ENCODE results near the gene PID1. TPM values are rescaled to one million over a fixed set of nuclear protein-coding genes. Genes with fewer than 3 reads are reported as not detected.

Gene PID1
- total RNA-seq, 1 experiment from 2014 or later, result 2.6 TPM

DNA sequence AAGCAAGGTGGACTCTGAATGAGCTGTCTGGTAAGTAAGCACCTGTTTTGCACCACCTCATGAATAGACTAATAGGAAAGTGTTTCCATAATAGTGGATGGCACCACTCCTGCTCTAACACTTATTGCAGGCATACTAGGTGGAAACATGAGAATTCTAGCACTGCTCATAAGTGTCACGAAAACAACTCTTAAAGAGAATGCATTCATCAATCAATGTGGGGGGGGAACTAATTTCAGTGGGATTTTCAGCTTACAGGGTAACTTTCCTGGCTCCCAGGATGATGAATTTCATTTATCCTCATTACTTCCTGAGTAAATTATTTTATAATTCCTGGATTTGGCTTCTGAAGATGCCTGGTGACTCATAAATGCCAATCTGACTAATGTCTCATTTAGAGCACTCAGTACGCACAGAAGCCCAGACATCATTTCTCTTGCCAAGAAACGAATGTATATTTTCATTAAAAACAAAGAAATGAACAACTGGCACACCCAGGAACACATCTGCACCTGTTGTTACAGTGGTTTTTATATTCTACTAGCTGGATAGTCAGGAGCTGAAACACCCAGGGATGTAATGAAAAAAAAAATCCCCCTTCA is 129.6 kb downstream of the PID1 start (continued):
- TF ChIP-seq, protein P1, sequence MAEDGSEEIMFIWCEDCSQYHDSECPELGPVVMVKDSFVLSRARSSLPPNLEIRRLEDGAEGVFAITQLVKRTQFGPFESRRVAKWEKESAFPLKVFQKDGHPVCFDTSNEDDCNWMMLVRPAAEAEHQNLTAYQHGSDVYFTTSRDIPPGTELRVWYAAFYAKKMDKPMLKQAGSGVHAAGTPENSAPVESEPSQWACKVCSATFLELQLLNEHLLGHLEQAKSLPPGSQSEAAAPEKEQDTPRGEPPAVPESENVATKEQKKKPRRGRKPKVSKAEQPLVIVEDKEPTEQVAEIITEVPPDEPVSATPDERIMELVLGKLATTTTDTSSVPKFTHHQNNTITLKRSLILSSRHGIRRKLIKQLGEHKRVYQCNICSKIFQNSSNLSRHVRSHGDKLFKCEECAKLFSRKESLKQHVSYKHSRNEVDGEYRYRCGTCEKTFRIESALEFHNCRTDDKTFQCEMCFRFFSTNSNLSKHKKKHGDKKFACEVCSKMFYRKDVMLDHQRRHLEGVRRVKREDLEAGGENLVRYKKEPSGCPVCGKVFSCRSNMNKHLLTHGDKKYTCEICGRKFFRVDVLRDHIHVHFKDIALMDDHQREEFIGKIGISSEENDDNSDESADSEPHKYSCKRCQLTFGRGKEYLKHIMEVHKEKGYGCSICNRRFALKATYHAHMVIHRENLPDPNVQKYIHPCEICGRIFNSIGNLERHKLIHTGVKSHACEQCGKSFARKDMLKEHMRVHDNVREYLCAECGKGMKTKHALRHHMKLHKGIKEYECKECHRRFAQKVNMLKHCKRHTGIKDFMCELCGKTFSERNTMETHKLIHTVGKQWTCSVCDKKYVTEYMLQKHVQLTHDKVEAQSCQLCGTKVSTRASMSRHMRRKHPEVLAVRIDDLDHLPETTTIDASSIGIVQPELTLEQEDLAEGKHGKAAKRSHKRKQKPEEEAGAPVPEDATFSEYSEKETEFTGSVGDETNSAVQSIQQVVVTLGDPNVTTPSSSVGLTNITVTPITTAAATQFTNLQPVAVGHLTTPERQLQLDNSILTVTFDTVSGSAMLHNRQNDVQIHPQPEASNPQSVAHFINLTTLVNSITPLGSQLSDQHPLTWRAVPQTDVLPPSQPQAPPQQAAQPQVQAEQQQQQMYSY (CRISPR knock-in tag; IDR thresholded peaks at IDR 0.05), result no peak
- no peak for TF ChIP-seq FOXP1 (CRISPR knock-in tag; IDR thresholded peaks at IDR 0.05; ENCODE audit: borderline replicate concordance)
- no peak for TF ChIP-seq NR3C1 (CRISPR knock-in tag; conservative IDR thresholded peaks at IDR 0.05; ENCODE audit: low read depth)
- TF ChIP-seq, protein P2, sequence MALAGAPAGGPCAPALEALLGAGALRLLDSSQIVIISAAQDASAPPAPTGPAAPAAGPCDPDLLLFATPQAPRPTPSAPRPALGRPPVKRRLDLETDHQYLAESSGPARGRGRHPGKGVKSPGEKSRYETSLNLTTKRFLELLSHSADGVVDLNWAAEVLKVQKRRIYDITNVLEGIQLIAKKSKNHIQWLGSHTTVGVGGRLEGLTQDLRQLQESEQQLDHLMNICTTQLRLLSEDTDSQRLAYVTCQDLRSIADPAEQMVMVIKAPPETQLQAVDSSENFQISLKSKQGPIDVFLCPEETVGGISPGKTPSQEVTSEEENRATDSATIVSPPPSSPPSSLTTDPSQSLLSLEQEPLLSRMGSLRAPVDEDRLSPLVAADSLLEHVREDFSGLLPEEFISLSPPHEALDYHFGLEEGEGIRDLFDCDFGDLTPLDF (CRISPR knock-in tag; IDR thresholded peaks at IDR 0.05), result no peak
- TF ChIP-seq EMX1 (CRISPR knock-in tag; IDR thresholded peaks at IDR 0.05), result no peak
- TF ChIP-seq ZNF671 (CRISPR knock-in tag; IDR thresholded peaks at IDR 0.05), result no peak
- no peak for TF ChIP-seq FOXK1 (CRISPR knock-in tag; IDR thresholded peaks at IDR 0.05)

DNA sequence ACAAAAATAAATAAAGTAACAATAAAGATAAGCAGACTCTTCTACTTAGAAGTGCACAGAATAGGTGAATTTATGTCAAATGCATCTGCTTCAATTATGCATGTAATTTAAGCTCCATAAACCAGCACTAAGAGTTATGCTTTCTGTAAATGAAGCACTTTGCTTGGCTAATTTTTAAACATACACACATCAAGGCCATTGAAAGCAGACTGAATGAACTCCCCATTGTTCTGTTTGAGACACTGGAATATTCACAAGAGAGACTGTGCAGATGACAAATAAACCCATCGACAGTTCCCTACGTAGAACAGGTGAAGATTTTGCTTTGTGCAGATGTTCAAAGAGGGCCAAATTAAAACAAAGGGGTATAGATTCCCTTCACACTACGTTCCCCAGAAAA is 133.4 kb downstream of the PID1 start:
- H3K27ac Mint-ChIP-seq, result no peak overlapping the region

DNA sequence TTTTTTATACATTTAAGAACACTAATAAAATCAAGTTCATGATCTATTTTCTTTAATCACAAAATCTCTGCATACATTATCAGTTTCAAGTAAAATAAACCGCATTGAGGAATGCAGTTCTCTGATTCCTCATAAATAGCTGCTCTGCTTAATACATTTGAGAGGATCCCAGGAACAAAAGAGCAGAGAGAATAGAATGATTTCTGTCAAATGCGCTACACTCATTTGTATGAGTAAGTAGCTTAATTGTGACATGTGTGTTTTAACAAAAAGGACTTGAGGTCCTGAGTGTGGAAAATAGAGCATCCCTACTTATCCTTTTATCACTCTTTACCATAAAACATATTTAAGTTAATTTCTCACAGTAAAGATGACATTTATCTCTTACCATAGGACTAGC is 134.0 kb downstream of the PID1 start:
- H3K27me3 Mint-ChIP-seq (ENCODE audit: low read depth), result no peaks in the 10 kb centered on the region
- H3K27ac Mint-ChIP-seq, result no peak overlapping the region
- ATAC-seq (no peak), DNase-seq (ENCODE audit: low spot score) (no peak)
- H3K36me3 Mint-ChIP-seq, result no peaks in the 10 kb centered on the region
- no peak overlapping the region for H3K4me3 Mint-ChIP-seq
- ChIA-PET POLR2A (no interaction called here), CTCF (interaction anchor here (1.3 kb wide), 1 partner anchor 137 kb away, joined by 3 read pairs; no protein-coding TSS in a partner anchor)
- TF ChIP-seq, protein P3, sequence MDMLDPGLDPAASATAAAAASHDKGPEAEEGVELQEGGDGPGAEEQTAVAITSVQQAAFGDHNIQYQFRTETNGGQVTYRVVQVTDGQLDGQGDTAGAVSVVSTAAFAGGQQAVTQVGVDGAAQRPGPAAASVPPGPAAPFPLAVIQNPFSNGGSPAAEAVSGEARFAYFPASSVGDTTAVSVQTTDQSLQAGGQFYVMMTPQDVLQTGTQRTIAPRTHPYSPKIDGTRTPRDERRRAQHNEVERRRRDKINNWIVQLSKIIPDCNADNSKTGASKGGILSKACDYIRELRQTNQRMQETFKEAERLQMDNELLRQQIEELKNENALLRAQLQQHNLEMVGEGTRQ (CRISPR knock-in tag; IDR thresholded peaks at IDR 0.05), result no peak
- TF ChIP-seq, protein P4, sequence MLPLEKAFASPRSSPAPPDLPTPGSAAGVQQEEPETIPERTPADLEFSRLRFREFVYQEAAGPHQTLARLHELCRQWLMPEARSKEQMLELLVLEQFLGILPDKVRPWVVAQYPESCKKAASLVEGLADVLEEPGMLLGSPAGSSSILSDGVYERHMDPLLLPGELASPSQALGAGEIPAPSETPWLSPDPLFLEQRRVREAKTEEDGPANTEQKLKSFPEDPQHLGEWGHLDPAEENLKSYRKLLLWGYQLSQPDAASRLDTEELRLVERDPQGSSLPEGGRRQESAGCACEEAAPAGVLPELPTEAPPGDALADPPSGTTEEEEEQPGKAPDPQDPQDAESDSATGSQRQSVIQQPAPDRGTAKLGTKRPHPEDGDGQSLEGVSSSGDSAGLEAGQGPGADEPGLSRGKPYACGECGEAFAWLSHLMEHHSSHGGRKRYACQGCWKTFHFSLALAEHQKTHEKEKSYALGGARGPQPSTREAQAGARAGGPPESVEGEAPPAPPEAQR (CRISPR knock-in tag; IDR thresholded peaks at IDR 0.05), result no peak
- peaks cover 13% of the 10 kb centered on the region for H3K9me3 Mint-ChIP-seq
- no peaks in the 10 kb centered on the region for H3K4me1 Mint-ChIP-seq

More for the DNA sequence above, 133.4 kb downstream of the PID1 start:
- Mint-ChIP-seq H3K4me1 (no peaks in the 10 kb centered on the region), H3K36me3 (no peaks in the 10 kb centered on the region), H3K9me3 (peaks cover 13% of the 10 kb centered on the region), H3K27me3 (ENCODE audit: low read depth) (no peaks in the 10 kb centered on the region), H3K4me3 (no peak overlapping the region)
- ChIA-PET CTCF (interaction anchor here (1.3 kb wide), 1 partner anchor 136 kb away, joined by 3 read pairs; no protein-coding TSS in a partner anchor), POLR2A (no interaction called here)
- no peak for TF ChIP-seq FOXJ3 (CRISPR knock-in tag; IDR thresholded peaks at IDR 0.05; ENCODE audit: borderline replicate concordance)
- TF ChIP-seq, protein P5, sequence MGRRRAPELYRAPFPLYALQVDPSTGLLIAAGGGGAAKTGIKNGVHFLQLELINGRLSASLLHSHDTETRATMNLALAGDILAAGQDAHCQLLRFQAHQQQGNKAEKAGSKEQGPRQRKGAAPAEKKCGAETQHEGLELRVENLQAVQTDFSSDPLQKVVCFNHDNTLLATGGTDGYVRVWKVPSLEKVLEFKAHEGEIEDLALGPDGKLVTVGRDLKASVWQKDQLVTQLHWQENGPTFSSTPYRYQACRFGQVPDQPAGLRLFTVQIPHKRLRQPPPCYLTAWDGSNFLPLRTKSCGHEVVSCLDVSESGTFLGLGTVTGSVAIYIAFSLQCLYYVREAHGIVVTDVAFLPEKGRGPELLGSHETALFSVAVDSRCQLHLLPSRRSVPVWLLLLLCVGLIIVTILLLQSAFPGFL (CRISPR knock-in tag; IDR thresholded peaks at IDR 0.05; ENCODE audit: borderline replicate concordance), result no peak
- TF ChIP-seq, protein P6, sequence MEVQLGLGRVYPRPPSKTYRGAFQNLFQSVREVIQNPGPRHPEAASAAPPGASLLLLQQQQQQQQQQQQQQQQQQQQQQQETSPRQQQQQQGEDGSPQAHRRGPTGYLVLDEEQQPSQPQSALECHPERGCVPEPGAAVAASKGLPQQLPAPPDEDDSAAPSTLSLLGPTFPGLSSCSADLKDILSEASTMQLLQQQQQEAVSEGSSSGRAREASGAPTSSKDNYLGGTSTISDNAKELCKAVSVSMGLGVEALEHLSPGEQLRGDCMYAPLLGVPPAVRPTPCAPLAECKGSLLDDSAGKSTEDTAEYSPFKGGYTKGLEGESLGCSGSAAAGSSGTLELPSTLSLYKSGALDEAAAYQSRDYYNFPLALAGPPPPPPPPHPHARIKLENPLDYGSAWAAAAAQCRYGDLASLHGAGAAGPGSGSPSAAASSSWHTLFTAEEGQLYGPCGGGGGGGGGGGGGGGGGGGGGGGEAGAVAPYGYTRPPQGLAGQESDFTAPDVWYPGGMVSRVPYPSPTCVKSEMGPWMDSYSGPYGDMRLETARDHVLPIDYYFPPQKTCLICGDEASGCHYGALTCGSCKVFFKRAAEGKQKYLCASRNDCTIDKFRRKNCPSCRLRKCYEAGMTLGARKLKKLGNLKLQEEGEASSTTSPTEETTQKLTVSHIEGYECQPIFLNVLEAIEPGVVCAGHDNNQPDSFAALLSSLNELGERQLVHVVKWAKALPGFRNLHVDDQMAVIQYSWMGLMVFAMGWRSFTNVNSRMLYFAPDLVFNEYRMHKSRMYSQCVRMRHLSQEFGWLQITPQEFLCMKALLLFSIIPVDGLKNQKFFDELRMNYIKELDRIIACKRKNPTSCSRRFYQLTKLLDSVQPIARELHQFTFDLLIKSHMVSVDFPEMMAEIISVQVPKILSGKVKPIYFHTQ (CRISPR knock-in tag; IDR thresholded peaks at IDR 0.05), result no peak
- no peak for TF ChIP-seq JAZF1 (CRISPR knock-in tag; IDR thresholded peaks at IDR 0.05)
- TF ChIP-seq SMAD3 (CRISPR knock-in tag; IDR thresholded peaks at IDR 0.05; ENCODE audit: borderline replicate concordance), result no peak
- TF ChIP-seq GABPB1 (CRISPR knock-in tag; IDR thresholded peaks at IDR 0.05), result no peak
- no peak for TF ChIP-seq ZNF263 (CRISPR knock-in tag; IDR thresholded peaks at IDR 0.05; ENCODE audit: low read depth)
- no peak for TF ChIP-seq ZNF219 (CRISPR knock-in tag; IDR thresholded peaks at IDR 0.05; ENCODE audit: borderline replicate concordance)
- no peak for ATAC-seq
- no peak for DNase-seq (ENCODE audit: low spot score)
